ENCODE results near the gene COL25A1.

The COL25A1 gene

GRCh38 chr4:109211671-109212070 is 90.8 kb downstream of the COL25A1 start:
- no peak for DNase-seq

GRCh38 chr4:109209647-109210046 is 92.8 kb downstream of the COL25A1 start:
- DNase-seq = no peak

GRCh38 chr4:109207898-109208297 is 94.6 kb downstream of the COL25A1 start:
- no peak for DNase-seq

GRCh38 chr4:109207061-109207460 is 95.4 kb downstream of the COL25A1 start:
- DNase-seq = no peak

GRCh38 chr4:109206620-109207019 is 95.8 kb downstream of the COL25A1 start:
- no peak for DNase-seq

GRCh38 chr4:109205186-109205585 is 97.3 kb downstream of the COL25A1 start:
- no peak for DNase-seq

- no peak for DNase-seq
Measured at GRCh38 chr4:109199585-109199984, 102.9 kb downstream of the COL25A1 start.

- DNase-seq = no peak
Measured at GRCh38 chr4:109195646-109196045, 106.8 kb downstream of the COL25A1 start.

- no peak for DNase-seq
Measured at GRCh38 chr4:109191216-109191615, 111.2 kb downstream of the COL25A1 start.

GRCh38 chr4:109186458-109186945 is 116.0 kb downstream of the COL25A1 start:
- no peak for DNase-seq

- DNase-seq = no peak
Measured at GRCh38 chr4:109185951-109186350, 116.5 kb downstream of the COL25A1 start.

GRCh38 chr4:109185548-109185947 is 116.9 kb downstream of the COL25A1 start:
- DNase-seq = no peak

- DNase-seq = no peak
Measured at GRCh38 chr4:109184491-109184961, 117.9 kb downstream of the COL25A1 start.

- DNase-seq = no peak
Measured at GRCh38 chr4:109183931-109184490, 118.4 kb downstream of the COL25A1 start.

GRCh38 chr4:109182696-109183095 is 119.8 kb downstream of the COL25A1 start:
- no peak for DNase-seq

- no peak for DNase-seq
Measured at GRCh38 chr4:109179061-109179460, 123.4 kb downstream of the COL25A1 start.

- DNase-seq = no peak
Measured at GRCh38 chr4:109177096-109177810, 125.2 kb downstream of the COL25A1 start.

GRCh38 chr4:109174224-109174953 is 128.1 kb downstream of the COL25A1 start:
- DNase-seq = no peak

- no peak for DNase-seq
Measured at GRCh38 chr4:109172301-109172700, 130.2 kb downstream of the COL25A1 start.

GRCh38 chr4:109171070-109171469 is 131.4 kb downstream of the COL25A1 start:
- DNase-seq = no peak

GRCh38 chr4:109169170-109169569 is 133.3 kb downstream of the COL25A1 start:
- DNase-seq = no peak

GRCh38 chr4:109166586-109166985 is 135.9 kb downstream of the COL25A1 start:
- DNase-seq = no peak

- DNase-seq = no peak
Measured at GRCh38 chr4:109166126-109166525, 136.3 kb downstream of the COL25A1 start.

- DNase-seq = no peak
Measured at GRCh38 chr4:109164011-109164410, 138.4 kb downstream of the COL25A1 start.
